DMS153 (cell line): ENCODE results near the gene ZNF827.

Experiments used
- DNase-seq: peaks from one replicate; lab custom pipeline; 2025; lab: John Stamatoyannopoulos, UW

The ZNF827 gene

DNA sequence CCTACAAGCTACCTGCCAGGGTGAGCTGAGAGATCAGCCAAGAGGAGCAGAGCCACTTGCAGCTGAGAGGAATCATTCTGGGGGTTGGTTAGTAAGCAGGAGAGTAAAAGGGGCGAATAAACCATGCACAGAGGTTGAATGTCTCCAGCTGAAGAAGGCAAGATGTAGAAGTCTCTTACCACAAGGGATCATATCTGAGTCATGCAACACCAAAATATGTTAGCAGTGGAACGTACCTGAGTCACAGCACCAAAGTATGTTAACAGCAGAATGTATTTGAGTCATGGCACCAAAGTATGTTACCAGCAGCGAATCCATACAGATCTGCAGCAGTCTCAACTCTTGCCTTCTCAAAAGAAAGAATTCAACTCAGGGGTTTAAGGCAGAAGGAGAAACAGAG lies 228.8 kb downstream of the ZNF827 start:
- no peak for DNase-seq

- peak; percentile 20 for DNase-seq
These were observed 229.3 kb downstream of the ZNF827 start for GRCh38 chr4:145709336-145709735.
